HG03066 (cell line): Measurements from ENCODE around the gene CACNA2D3.

ENCODE experiments used
- ATAC-seq: cut with Tn5 transposase; IDR thresholded peaks from one replicate; pipeline ENCODE4 v1.9.1; 2021; ENCODE audit warnings: low read depth; ENCODE audit not compliant: unreplicated experiment

The CACNA2D3 gene

GRCh38 chr3:54212723-54213122, 90.4 kb downstream of the CACNA2D3 start:
- ATAC-seq: no peak

- ATAC-seq: no peak
Observed at GRCh38 chr3:54213907-54214306, 91.6 kb downstream of the CACNA2D3 start.

- no peak for ATAC-seq
Observed at GRCh38 chr3:54214845-54215244, 92.5 kb downstream of the CACNA2D3 start.

GRCh38 chr3:54215521-54215920, 93.2 kb downstream of the CACNA2D3 start:
- no peak for ATAC-seq

- no peak for ATAC-seq
Observed at GRCh38 chr3:54217828-54218227, 95.5 kb downstream of the CACNA2D3 start.

- ATAC-seq: no peak
Observed at GRCh38 chr3:54222316-54222715, 100.0 kb downstream of the CACNA2D3 start.

GRCh38 chr3:54223063-54223462, 100.7 kb downstream of the CACNA2D3 start:
- ATAC-seq: no peak

- ATAC-seq: no peak
Observed at GRCh38 chr3:54225841-54226528, 103.6 kb downstream of the CACNA2D3 start.

GRCh38 chr3:54228806-54229205, 106.5 kb downstream of the CACNA2D3 start:
- ATAC-seq: no peak

- ATAC-seq: no peak
Observed at GRCh38 chr3:54232618-54233017, 110.3 kb downstream of the CACNA2D3 start.

- ATAC-seq: no peak
Observed at GRCh38 chr3:54235998-54236397, 113.6 kb downstream of the CACNA2D3 start.

- ATAC-seq: no peak
Observed at GRCh38 chr3:54237109-54237508, 114.8 kb downstream of the CACNA2D3 start.

GRCh38 chr3:54237788-54238502, 115.6 kb downstream of the CACNA2D3 start:
- no peak for ATAC-seq

GRCh38 chr3:54240309-54240708, 118.0 kb downstream of the CACNA2D3 start:
- ATAC-seq: no peak

GRCh38 chr3:54243056-54243931, 120.9 kb downstream of the CACNA2D3 start:
- ATAC-seq: no peak

- no peak for ATAC-seq
Observed at GRCh38 chr3:54243960-54244682, 121.8 kb downstream of the CACNA2D3 start.

- ATAC-seq: no peak
Observed at GRCh38 chr3:54251705-54252104, 129.4 kb downstream of the CACNA2D3 start.

GRCh38 chr3:54257125-54257720, 134.9 kb downstream of the CACNA2D3 start:
- no peak for ATAC-seq

- no peak for ATAC-seq
Observed at GRCh38 chr3:54259636-54260035, 137.3 kb downstream of the CACNA2D3 start.

- no peak for ATAC-seq
Observed at GRCh38 chr3:54261141-54261540, 138.8 kb downstream of the CACNA2D3 start.
